OCI-LY7 (cell line): ENCODE data around the gene TTC7B. TPM values are rescaled to one million over a fixed set of nuclear protein-coding genes. Genes with fewer than 3 reads are reported as not detected.

ENCODE experiments used
- BruUV-seq: library from RNA; stranded (reverse); fragments of 400-500 nt; replicated peaks from 2 replicates; lab custom pipeline; 2021; lab: Mats Ljungman, UMichigan
- CTCF ChIA-PET: fragments of 300-600 bp; sonication (Branson Sonifier 250); formaldehyde crosslinking; loops from one replicate; lab custom pipeline; 2022; ENCODE audit warnings: antibody characterized with exemption; ENCODE audit not compliant: unreplicated experiment; lab: Charles Lee
- POLR2A ChIA-PET: fragments of 300-600 bp; sonication (Branson Sonifier 250); formaldehyde crosslinking; loops from one replicate; lab custom pipeline; 2022; ENCODE audit warnings: antibody characterized with exemption; lab: Charles Lee
- DNase-seq: peaks from one replicate; pipeline ENCODE4 v3.0.0-alpha.2; 2015; ENCODE audit warnings: low spot score
- H2AFZ ChIP-seq: fragments of 200-600 bp; sonication (generic), shearing (Covaris generic); 2 replicates; pipeline ENCODE4 v1.6.1; 2014; ENCODE audit warnings: mild to moderate bottlenecking, antibody characterized with exemption, low read length, moderate library complexity
- H3K27ac ChIP-seq: fragments of 200-600 bp; sonication (generic); 2 replicates; pipeline ENCODE4 v1.5.1; 2014; ENCODE audit warnings: mixed run types, low read depth, mild to moderate bottlenecking, moderate library complexity, low read length, inconsistent platforms; ENCODE audit not compliant: poor library complexity, severe bottlenecking
- H3K36me3 ChIP-seq: fragments of 200-600 bp; sonication (generic); 2 replicates; pipeline ENCODE4 v1.6.1; 2014; ENCODE audit warnings: mild to moderate bottlenecking, antibody characterized with exemption, low read length, moderate library complexity, mixed read lengths; ENCODE audit not compliant: insufficient read depth
- H3K4me1 ChIP-seq: fragments of 200-600 bp; sonication (generic); 2 replicates; pipeline ENCODE4 v1.5.1; 2014; ENCODE audit warnings: mild to moderate bottlenecking, low read length; ENCODE audit not compliant: insufficient read depth, poor library complexity, severe bottlenecking
- H3K4me2 ChIP-seq: fragments of 200-600 bp; sonication (generic); 2 replicates; pipeline ENCODE4 v1.6.1; 2014; ENCODE audit warnings: mild to moderate bottlenecking, low read length
- H3K4me3 ChIP-seq: fragments of 200-600 bp; sonication (generic); 2 replicates; pipeline ENCODE4 v1.5.1; 2014; ENCODE audit warnings: mild to moderate bottlenecking, low read depth, low read length; ENCODE audit not compliant: poor library complexity, severe bottlenecking
- H3K79me2 ChIP-seq: fragments of 200-600 bp; sonication (generic); 2 replicates; pipeline ENCODE4 v1.6.1; 2016; ENCODE audit warnings: low read depth, mild to moderate bottlenecking, low read length, moderate library complexity, mixed read lengths; ENCODE audit not compliant: insufficient read depth
- H3K9me2 ChIP-seq: fragments of 200-600 bp; sonication (generic); 2 replicates; pipeline ENCODE4 v1.6.1; 2016; ENCODE audit warnings: mild to moderate bottlenecking, low read length, mixed read lengths; ENCODE audit not compliant: insufficient read depth
- H3K9me3 ChIP-seq: fragments of 200-600 bp; sonication (generic); 2 replicates; pipeline ENCODE4 v1.6.1; 2014; ENCODE audit warnings: mild to moderate bottlenecking, mixed run types, low read length, mixed read lengths
- H4K20me1 ChIP-seq: fragments of 200-600 bp; sonication (generic); 2 replicates; pipeline ENCODE4 v1.6.1; 2014; ENCODE audit warnings: mild to moderate bottlenecking, antibody characterized with exemption, low read length, moderate library complexity, mixed read lengths; ENCODE audit not compliant: insufficient read depth
- CTCF ChIP-seq: fragments of 200-600 bp; sonication (generic); conservative IDR thresholded peaks from 2 replicates; pipeline ENCODE4 v1.5.1; 2014; ENCODE audit warnings: mild to moderate bottlenecking, antibody characterized with exemption, low read length, moderate library complexity, mixed read lengths
- EZH2phosphoT487 ChIP-seq: fragments of 200-600 bp; sonication (generic); IDR thresholded peaks from 2 replicates; pipeline ENCODE4 v1.6.1; 2018; ENCODE audit warnings: low read depth, borderline replicate concordance, mild to moderate bottlenecking, mixed run types, antibody characterized with exemption, low read length, moderate library complexity, mixed read lengths
- intact Hi-C: fragments of 100-400 bp; cut with micrococcal nuclease; formaldehyde crosslinking; loops from one replicate; pipeline ENCODE4 v1.10.0; 2022; ENCODE audit not compliant: unreplicated experiment
- total RNA-seq, 2 experiments: library from RNA; depleted of rRNA in 1 of 2; stranded (reverse); fragments of >200 nt in 1 of 2; shearing (Covaris generic) in 1 of 2; gene quantifications; 2 replicates each; pipeline ENCODE4 v1.2.3, GENCODE V29; 2014 to 2022

Gene TTC7B
- total RNA-seq, 2 experiments from 2014 or later: 0.19 to 0.51 TPM

DNA sequence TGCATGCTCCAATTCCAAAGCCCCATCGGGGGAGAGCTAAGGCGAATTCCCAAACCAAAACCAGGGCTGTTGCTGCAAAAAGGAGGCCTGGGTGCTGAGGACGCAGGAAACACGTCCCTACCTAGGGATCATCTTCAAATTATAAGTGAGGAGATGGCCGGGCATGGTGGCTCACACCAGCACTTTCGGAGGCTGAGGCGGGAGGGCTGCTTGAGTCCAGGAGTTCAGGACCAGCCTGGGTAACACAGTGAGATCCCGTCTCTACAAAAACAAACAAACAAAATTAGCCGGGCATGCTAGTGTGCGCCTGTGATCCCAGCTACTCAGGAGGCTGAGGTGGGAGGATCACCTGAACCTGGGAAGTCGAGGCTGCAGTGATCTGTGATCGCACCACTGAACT, 276.2 kb downstream of the TTC7B start:
- Histone ChIP-seq H3K4me3 (no peak overlapping the region), H4K20me1 (no peaks in the 10 kb centered on the region), H3K4me2 (no peak overlapping the region), H3K9me3 (no peaks in the 10 kb centered on the region), H3K36me3 (no peaks in the 10 kb centered on the region), H3K27ac (no peak overlapping the region), H3K4me1 (no peaks in the 10 kb centered on the region), H2AFZ (no peak overlapping the region), H3K9me2 (no peaks in the 10 kb centered on the region), H3K79me2 (no peaks in the 10 kb centered on the region)
- no peak for TF ChIP-seq EZH2phosphoT487
- TF ChIP-seq CTCF: no peak
- no peak for DNase-seq
- intact Hi-C loops: no loop called here
- POLR2A ChIA-PET: interaction anchor here (1.1 kb wide), 1 partner anchor 10 kb away, joined by 3 read pairs; no protein-coding TSS in a partner anchor
- CTCF ChIA-PET: no interaction called here
- no TSS peak for BruUV-seq

DNA sequence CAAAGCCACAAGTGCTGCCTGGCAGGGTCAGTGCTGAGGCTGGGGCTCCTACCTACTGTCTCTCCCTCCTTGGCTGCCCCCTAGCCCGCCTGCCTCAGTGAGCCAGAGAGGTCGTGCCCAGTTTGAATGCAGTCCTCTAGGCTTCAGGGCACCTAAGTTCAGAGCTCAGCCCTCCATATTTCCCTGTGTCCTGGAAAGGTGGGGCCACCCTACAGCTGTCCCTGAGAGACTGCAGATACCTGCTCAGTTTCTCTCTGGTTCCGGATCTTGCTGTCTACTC, 276.8 kb downstream of the TTC7B start:
- H3K36me3 ChIP-seq: no peaks in the 10 kb centered on the region
- H3K27ac ChIP-seq: no peak overlapping the region
- no peaks in the 10 kb centered on the region for H3K79me2 ChIP-seq
- no peaks in the 10 kb centered on the region for H3K9me2 ChIP-seq
- intact Hi-C loops: no loop called here
- CTCF ChIA-PET: no interaction called here
- no peaks in the 10 kb centered on the region for H3K4me1 ChIP-seq
- DNase-seq: no peak
- no TSS peak for BruUV-seq
- no peaks in the 10 kb centered on the region for H3K9me3 ChIP-seq
- no peak overlapping the region for H2AFZ ChIP-seq
- POLR2A ChIA-PET: no interaction called here
- H3K4me3 ChIP-seq: no peak overlapping the region
- no peaks in the 10 kb centered on the region for H4K20me1 ChIP-seq
- no peak overlapping the region for H3K4me2 ChIP-seq
- TF ChIP-seq CTCF: no peak
- TF ChIP-seq EZH2phosphoT487: no peak

- Histone ChIP-seq H2AFZ (no peak overlapping the region), H3K9me3 (no peaks in the 10 kb centered on the region), H3K79me2 (no peaks in the 10 kb centered on the region), H4K20me1 (no peaks in the 10 kb centered on the region), H3K4me3 (no peak overlapping the region), H3K27ac (no peak overlapping the region), H3K4me2 (no peak overlapping the region), H3K9me2 (no peaks in the 10 kb centered on the region), H3K36me3 (no peaks in the 10 kb centered on the region), H3K4me1 (no peaks in the 10 kb centered on the region)
- no peak for TF ChIP-seq EZH2phosphoT487
- ChIA-PET CTCF (no interaction called here), POLR2A (no interaction called here)
- DNase-seq: no peak
- BruUV-seq: no TSS peak
- intact Hi-C loops: no loop called here
Measured at GRCh38 chr14:90538716-90539495, 277.3 kb downstream of the TTC7B start.
